Measurements from ENCODE around the gene PDE8A.
"Not testable (repeated sequence)": the region's sequence is repeated elsewhere in the genome, so short reads cannot be mapped to it uniquely, and the experiment has no call there.

The PDE8A gene

DNA sequence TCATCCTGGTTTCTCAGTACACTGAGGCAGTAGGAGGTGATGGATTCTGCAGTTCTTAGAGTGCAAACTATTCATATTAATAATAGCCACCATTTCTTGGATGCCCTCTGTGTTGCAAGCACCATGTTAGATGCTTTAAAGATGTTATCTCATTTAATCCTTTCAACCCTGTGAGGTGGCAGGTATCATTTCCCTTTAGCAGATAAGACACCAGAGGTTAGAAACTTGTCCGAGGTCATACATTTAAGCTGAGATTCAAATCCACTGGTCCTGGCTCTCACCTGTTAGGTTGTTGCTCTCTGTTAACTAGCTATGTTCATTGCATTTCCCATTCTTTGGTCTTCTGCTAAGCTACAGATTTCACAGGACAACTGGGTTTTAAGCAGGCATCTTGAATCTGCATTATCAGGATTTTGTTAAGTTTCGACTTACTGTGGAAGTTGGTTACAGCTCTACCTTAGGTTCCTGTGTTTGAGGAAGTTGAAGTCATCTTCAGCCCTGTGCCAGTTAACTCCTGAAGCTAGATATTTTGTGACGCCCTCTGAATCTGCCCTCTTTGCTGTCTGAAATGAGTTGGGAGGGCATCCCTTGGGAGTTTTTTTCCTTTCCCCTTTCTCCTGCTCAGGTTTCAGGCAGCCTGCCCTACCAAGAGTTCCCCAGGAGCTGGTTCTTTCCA is 6.4 kb downstream of the PDE8A start:
- DNase-seq (ENCODE audit: low read depth in 1 of 2, low spot score in 1 of 2): no peak

DNA sequence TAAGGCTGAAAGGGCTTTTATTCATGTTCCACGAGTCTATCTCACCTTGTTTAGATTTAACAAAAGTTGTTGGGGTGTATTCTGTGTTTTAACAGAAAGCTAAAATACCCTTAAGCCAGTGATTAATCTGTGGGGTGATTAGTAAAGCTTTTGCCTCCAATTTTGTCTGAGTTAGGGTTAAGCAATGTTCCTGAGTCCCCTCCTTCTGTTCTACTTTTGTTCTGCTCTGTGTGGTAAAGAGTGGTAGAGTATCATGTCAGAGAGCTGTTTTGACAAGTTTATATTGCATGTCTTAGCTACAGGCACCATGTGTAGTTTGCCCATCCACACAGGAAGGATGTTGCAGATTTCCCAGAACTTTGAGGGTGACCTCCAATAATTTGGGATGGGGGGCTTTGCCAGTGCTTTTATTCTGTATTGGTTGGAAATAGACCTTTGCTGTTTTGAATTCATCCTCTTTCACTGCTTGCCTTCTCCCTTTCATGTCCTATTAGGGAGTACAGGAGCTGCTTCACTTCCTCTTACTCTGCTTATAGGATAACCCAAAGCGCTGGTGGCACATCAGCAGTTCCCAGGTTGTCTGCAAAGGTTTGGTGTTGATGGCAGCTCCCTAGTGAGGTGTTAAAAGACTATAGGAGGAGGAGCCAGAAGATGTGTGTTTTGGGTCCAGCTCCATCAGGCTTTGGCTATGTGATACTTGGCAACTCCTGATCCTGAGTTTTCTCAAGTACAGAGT is 7.4 kb downstream of the PDE8A start:
- DNase-seq (ENCODE audit: low read depth in 1 of 2, low spot score in 1 of 2): no peak

DNA sequence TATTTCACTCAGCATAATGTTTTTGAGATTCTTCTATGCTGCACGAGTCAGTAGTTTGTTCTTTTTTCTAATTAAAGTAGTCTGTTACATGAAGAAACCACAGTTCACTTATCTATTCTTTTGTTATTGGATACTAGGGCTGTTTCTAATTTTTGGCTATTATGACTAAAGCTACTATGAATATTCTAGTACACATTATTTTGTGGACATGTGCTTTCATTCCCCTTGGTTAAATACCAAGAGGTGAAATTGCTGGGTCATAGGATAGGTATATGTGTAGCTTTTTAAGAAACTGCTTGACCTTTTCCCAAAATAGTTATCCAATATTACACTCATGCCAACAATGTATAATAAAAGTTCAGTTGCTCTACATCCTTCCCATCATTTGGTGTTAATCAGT is 8.9 kb downstream of the PDE8A start:
- no peak for DNase-seq (ENCODE audit: low read depth in 1 of 2, low spot score in 1 of 2)

DNA sequence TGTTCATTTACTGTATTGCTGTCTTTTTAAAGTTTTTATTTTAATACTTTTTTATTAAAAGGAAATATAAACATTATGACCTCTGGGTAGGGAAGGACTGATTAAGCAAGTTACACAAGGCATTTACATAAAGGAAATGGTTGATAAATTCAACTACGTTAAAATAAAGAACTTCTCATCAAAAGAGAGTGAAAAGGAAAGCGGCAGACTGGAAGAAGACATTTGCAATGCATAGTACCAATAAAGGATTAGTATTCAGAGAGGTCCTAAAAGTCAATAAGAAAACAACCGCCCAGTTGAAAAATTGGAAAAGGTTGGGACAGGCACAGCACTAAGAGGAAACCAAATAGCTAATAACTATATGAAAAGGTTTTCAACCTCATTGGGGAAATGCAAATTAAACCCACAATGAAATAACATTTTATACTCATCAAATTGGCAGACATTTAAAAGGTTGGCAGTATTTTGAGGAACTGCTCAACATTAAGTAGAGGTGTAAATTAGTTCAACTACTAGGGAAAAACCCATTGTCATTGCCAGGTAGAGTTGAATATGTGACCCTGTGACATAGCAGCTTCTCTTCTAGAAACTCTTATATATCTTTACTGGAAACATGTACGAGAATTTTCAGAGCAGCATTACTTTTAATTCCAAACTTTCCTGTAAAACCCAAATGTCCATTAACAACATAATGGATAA is 9.5 kb downstream of the PDE8A start:
- no peak for DNase-seq (ENCODE audit: low read depth in 1 of 2, low spot score in 1 of 2)

DNA sequence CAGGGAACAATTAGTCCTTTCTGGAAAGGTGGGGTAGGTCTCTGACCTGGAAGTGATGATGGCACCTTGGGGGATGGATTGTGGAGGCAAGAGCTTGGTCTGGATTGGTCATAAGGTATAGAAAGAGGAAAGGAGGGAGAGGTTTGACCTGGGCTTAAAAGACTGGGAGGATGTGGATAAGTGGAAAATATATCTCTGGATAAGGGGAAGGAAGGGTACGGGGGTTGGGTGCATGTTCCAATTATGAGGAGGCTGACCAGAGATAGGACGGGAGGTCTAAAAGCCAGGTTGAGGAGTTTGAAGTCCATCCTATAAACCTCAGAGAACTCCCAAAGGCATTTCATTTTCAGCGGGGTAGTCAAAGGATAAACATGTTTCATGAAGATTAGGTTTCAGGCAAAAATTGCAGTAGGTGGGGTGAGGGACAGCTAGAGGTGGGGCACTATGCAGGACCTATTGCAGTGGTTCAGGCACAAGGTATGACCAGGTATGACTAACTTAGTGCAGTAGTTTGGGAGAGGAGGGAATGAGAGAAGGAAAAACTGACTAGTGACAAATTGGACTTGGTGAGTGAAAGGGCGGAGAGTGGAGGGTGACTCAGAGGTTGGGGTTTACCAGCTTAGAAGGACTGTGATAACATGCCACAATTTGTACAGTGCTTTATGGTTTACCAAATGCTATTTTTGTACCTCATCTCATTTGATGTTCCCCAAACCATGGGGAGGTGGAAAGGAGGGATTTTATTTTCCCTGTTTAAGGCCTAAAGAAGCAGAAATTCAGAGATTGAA is 10.7 kb downstream of the PDE8A start:
- DNase-seq (ENCODE audit: low read depth in 1 of 2, low spot score in 1 of 2): peak in 1 of 2 donors; percentile 20

DNA sequence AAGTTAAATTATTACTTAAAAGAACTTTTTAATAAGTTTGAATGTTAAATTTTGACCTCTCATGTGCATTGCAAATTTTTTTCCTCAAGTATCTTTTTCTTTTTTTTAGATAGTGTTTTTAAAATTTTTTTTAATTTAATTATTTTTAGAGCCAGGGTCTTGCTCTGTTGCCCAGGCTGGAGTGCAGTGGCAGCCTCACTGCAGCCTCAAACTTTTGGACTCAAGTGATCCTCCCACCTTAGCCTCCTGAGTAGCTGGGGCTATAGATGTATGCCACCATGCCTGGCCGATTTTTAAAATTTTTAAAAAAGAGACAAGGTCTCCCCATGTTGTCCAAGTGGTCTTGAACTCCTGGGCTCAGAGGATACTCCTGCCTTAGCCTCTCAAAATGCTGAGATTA is 14.4 kb downstream of the PDE8A start:
- DNase-seq (ENCODE audit: low read depth in 1 of 2, low spot score in 1 of 2): no peak

DNA sequence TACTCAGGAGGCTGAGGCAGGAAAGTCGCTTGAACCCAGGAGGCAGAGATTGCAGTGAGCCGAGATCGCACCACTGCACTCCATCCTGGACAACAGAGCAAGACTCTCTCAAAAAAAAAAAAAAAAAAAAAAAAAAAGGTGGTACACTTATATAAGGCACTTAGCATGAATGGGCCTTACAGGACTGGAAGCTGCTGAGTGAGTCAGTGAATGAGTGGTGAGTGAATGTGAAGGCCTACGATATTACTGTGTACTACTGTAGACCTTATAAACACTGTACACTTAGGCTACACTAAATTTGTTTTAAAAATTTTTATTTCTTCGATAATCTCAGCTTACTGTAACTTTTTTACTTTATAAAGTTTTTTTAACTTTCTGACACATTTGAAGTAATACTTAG is 15.1 kb downstream of the PDE8A start:
- not testable (repeated sequence) for DNase-seq (ENCODE audit: low read depth in 1 of 2, low spot score in 1 of 2)

DNA sequence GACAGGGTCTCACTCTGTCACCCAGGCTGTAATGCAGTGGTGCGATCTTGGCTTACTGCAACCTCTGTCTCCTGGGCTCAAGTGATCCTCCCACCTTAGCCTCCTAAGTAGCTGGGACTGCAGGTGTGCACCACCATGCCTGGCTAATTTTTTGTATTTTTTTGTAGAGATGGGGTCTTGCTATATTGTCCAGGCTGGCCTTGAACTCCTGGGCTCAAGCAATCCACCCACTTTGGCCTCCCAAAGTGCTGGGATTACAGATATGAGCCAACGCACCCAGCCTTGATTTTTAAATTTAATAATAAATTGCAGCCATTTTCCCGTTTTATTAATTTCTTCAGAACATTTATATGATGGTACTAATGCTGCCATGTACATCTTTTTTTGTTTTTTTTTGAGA is 15.6 kb downstream of the PDE8A start:
- DNase-seq (ENCODE audit: low read depth in 1 of 2, low spot score in 1 of 2): not testable (repeated sequence)

DNA sequence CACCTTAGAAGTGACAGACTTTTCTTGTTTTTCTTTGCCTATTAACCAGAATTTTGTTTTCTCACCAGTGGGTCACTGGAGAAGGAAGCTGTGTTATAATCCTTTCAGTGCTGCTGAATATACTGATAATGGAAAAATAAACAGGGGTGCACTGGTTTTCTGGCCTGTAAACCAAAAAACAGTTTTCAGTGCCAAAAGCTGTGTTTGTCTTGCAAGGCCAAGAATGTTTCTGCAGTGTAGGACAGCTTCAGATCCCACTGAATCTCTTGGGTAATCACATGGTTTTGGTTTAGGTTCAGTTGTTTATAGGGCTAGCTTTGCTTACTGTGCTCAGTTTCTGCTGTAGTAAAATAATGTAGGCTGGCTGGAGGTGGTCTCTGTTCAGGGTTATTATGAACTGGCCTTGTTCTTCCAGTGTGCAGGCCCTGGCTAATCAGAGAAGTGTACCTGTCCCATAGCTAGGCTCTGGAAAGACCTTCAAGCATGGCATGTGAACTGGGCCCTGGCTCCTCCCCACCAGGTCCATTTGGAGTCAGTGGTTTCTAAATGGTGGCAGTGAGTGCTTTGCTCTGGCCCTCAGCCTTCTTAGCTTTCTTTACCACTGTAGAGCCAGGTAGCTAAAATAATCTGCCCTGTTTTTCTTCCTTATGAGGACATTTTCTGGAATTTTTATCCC is 18.7 kb downstream of the PDE8A start:
- no peak for DNase-seq (ENCODE audit: low read depth in 1 of 2, low spot score in 1 of 2)

DNA sequence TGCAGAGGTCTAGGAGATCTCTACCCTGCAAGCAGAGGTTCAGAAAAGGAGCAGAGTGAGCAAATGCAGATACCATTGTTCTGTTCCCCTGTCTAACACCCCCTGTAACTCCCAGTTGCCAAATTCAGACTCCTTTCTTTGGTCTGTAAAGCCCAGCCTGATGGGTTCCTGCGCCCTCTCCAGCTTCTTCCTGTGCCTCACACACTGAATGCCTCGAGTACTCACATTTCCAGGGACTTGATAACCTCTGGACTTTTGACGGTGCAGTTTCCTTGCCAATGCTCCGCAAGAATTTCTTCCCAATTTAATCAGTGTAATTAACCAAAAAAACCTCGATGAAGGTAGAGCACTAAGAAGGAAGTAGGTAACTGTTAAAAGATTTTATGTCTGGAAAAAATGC is 19.3 kb downstream of the PDE8A start:
- no peak for DNase-seq (ENCODE audit: low read depth in 1 of 2, low spot score in 1 of 2)

DNA sequence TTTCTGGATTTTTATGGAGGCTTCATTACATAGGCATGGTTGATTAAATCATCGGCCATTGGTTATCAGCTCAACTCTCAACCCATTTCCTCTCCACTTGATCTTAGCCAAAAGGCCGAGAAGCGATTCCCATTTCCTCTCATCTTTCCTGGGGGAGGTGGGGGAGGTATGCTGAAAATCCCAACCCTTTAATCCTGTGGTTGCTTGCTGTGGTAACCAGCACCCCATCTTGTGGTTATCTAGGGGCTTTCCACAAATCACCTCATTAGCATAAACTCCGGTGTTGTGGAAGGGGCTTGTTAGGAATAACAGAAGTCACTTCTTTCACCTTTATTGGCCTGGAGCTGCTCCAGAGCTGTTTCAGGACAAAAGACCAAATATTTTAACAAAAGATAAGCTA is 20.9 kb downstream of the PDE8A start:
- no peak for DNase-seq (ENCODE audit: low read depth in 1 of 2, low spot score in 1 of 2)

DNA sequence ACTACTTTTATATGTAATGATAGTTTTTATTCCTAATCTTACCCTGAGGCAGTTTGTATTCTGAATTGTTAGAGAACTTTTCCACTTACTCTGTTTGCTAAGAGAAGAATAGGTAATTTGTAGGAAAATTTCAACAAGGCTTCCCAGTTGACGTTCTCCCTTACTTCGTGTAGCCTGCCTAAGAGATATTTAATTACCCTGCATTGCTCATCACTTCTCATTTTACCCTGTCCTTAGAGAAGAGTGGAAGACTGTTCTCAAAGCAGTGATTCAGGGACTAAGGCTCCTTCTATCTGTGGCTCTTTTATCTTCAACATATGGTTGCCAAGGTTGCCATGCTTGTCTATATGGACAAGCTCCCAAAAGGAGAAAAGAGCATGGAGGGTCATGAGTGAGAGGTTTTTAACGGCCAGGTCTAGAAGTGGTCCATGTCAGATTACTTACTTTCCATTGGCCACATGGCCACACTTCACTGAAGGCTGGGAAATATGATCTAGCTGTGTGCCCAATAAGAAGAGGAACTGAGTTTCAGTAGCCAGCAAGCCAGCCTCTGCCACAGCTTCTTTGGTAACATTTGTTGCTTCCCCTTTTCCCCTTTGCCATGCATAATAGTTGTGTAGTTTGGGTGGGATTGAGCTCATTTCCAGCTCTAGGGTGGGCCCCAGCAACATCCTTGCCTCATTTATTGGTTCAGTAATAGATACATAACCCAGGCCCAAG is 22.1 kb downstream of the PDE8A start:
- no peak for DNase-seq (ENCODE audit: low read depth in 1 of 2, low spot score in 1 of 2)

DNA sequence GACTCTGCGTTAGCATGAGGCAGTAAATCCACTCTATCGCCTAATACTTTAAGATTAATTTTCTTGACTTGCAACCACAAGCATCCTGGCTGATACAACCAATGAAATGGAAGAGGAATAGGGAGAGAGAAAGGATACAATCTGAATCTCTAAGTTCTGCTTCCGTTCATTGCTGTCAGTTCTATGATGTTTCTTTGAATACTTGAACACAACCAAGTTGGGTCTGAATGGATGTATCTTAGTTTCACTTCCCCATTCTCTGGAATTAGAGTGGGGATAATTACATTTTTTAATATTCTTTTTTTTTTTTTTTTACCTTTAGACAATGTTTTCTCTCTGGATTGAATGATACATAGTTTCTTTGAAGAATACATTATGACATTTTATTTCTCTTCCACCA is 22.9 kb downstream of the PDE8A start:
- no peak for DNase-seq (ENCODE audit: low read depth in 1 of 2, low spot score in 1 of 2)

DNA sequence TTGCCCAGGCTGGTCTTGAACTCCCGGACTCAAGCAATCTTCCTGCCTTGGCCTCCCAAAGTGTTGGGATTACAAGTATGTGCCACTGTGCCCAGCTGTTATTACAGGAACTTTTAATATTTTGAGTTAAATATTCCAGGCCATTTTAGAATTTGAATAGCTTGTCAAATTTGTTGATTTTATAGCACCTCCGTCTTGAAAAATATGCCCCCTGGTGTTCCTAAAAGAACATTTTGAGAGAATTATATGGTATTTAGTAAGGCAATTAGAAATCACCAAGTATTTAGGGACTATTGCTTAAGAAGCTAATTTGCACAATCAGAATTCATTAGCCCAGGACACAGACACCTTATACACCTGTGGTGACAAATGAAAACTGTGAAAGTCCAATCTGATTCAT is 23.7 kb downstream of the PDE8A start:
- DNase-seq (ENCODE audit: low read depth in 1 of 2, low spot score in 1 of 2): no peak

DNA sequence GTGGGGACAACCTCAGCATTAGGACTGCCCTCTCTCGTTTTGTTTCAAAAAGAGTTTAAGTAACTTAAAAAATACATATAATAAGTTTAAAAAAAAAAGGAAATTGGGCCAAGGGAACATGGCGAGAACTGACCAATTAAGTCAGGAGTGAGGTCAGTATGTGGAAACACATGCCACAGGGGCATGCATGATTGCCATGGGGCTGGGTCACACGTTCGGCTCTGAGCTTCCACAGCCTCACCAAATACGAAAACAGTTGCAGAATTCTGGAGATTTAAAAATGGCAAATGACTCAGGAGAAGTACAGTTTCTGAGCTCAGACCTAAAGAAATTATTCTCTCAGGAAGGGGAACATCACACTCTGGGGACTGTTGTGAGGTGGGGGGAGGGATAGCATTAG is 24.1 kb downstream of the PDE8A start:
- DNase-seq (ENCODE audit: low read depth in 1 of 2, low spot score in 1 of 2): no peak

DNA sequence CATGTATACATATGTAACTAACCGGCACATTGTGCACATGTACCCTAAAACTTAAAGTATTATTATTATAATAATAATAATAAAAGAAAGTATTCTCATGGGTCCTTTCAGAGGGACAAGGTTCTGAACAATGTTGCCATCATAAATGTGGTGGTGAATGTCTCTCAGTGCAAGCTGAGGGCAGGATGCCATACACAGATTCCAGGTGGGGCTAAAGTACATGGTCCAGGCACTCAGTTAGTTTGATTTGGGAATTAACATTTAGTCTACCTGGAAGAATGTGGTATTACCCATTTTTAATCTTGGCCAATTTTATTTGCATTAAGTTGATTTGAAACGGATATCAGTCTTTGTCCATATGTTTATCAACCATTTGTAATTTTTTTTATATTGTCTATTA is 24.5 kb downstream of the PDE8A start:
- DNase-seq (ENCODE audit: low read depth in 1 of 2, low spot score in 1 of 2): no peak

DNA sequence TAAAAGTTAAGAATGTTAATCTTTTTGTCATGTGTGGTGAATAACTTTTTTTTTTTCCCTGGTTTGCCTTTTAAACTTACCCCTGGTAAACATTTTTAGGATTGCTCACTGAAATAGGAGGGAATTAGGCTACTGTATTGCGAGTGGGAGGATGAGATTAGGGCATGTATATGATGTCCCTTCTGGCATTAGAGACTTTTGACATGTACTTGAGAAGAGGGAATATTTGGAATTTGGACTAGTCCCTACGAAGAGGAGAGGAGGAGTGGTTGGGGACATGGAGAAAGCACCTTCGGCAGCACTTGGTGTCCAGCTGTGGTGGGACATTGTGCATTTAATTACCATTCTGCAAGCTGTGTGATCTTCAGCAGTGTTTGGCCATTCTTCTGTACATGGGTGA is 25.0 kb downstream of the PDE8A start:
- no peak for DNase-seq (ENCODE audit: low read depth in 1 of 2, low spot score in 1 of 2)

DNA sequence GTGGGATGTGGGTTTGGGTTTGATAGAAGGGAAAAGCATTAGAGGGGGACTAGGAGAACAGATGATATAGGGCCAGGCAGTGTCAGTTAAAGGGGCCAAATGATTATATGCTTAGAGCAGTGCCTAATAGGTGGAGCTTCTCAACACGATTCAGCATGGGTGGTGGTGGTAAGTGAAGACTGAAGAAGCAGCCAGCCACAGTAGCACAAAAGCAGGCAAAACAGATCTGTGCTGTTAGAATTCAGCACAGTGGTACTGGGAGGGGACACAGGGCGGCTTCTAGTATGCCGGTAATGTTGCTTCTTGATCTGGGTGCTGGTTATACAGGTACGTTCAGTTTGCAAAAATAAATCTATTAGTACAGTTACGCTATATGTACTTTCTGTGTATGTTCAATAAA is 25.5 kb downstream of the PDE8A start:
- DNase-seq (ENCODE audit: low read depth in 1 of 2, low spot score in 1 of 2): no peak

DNA sequence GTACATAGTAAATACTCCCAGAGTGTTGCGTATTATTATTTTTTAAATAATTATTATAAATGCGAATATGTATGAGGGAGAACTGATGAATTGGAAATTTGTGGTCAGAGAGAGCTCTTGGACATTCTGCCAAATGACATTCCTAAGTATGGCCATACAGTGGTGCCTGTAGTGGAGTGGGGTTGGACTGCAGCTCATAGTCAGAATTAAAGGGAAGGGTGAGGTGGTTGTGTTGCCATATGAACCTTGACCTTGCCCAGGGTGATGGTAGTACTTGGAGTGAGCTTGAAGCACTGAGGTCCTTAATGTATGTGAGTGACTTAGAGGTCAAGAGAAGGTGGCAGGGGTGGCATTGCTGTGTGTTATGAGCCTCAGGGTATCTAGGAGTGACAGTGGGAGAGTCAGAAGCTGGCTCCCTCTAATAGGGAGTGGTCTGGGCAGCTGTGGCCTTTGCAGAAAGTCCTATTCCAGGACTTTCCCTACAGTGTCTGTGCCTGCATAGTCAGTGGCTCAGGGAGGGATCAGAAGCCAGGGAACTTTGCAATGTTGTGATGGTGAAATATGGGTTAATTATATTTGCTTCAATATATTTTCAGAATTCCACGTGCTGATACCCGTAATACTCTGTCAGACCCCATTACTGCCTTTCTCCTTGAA is 26.2 kb downstream of the PDE8A start:
- DNase-seq (ENCODE audit: low read depth in 1 of 2, low spot score in 1 of 2): no peak

Data from stimulated activated CD4-positive, alpha-beta T cell treated with anti-CD3 and anti-CD28 coated beads, Interleukin-15, amount 100 ng/mL, for 1 hour (primary cell).